ENCODE data around the gene YWHAB. TPM values are rescaled to one million over a fixed set of nuclear protein-coding genes. Genes with fewer than 3 reads are reported as not detected.

Gene YWHAB
- total and polyA plus RNA-seq, 2 donors, result 107 to 109 TPM

- no peak for DNase-seq (ENCODE audit: low read depth in 6 of 9, low spot score in 9 of 9)
- Histone ChIP-seq H3K27ac (ENCODE audit: low read depth in 1 of 2, low read length in 1 of 2) (no peak overlapping the region), H3K36me3 (ENCODE audit: control insufficient read depth in 2 of 2, insufficient read depth in 2 of 2, low read length in 1 of 2) (peaks cover 23 to 60% of the 10 kb centered on the region in 2 donors), H3K9me3 (ENCODE audit: control insufficient read depth in 2 of 2, insufficient read depth in 1 of 2, low read length in 1 of 2) (no peaks in the 10 kb centered on the region), H3K27me3 (ENCODE audit: control insufficient read depth in 2 of 2, insufficient read depth in 1 of 2, low read length in 1 of 2) (no peaks in the 10 kb centered on the region), H3K4me3 (ENCODE audit: low read length in 2 of 2) (no peak overlapping the region), H3K4me1 (ENCODE audit: control insufficient read depth in 2 of 2, insufficient read depth in 2 of 2, low read length in 2 of 2) (no peaks in the 10 kb centered on the region)
- 97% methylated on average over 2 of the region's 2 CpGs for WGBS
These were observed 16.5 kb downstream of the YWHAB start for GRCh38 chr20:44901974-44902373.

GRCh38 chr20:44904377-44904776 lies 18.9 kb downstream of the YWHAB start:
- Histone ChIP-seq H3K36me3 (ENCODE audit: control insufficient read depth in 2 of 2, insufficient read depth in 2 of 2, low read length in 1 of 2) (peaks cover 26 to 69% of the 10 kb centered on the region in 2 donors), H3K4me3 (ENCODE audit: low read length in 2 of 2) (no peak overlapping the region), H3K4me1 (ENCODE audit: control insufficient read depth in 2 of 2, insufficient read depth in 2 of 2, low read length in 2 of 2) (peaks cover 2 to 3% of the 10 kb centered on the region in 2 donors), H3K27ac (ENCODE audit: low read depth in 1 of 2, low read length in 1 of 2) (no peak overlapping the region), H3K27me3 (ENCODE audit: control insufficient read depth in 2 of 2, insufficient read depth in 1 of 2, low read length in 1 of 2) (no peaks in the 10 kb centered on the region), H3K9me3 (ENCODE audit: control insufficient read depth in 2 of 2, insufficient read depth in 1 of 2, low read length in 1 of 2) (no peaks in the 10 kb centered on the region)
- 95% methylated on average over 5 of the region's 5 CpGs for WGBS
- no peak for DNase-seq (ENCODE audit: low read depth in 6 of 9, low spot score in 9 of 9)

GRCh38 chr20:44908987-44909871 lies 23.7 kb downstream of the YWHAB start:
- no peaks in the 10 kb centered on the region for H3K27me3 ChIP-seq (ENCODE audit: control insufficient read depth in 2 of 2, insufficient read depth in 1 of 2, low read length in 1 of 2)
- H3K4me1 ChIP-seq (ENCODE audit: control insufficient read depth in 2 of 2, insufficient read depth in 2 of 2, low read length in 2 of 2), result peaks cover 12% of the 10 kb centered on the region in 2 donors
- H3K9me3 ChIP-seq (ENCODE audit: control insufficient read depth in 2 of 2, insufficient read depth in 1 of 2, low read length in 1 of 2), result no peaks in the 10 kb centered on the region
- WGBS, result 35% methylated on average over 14 of the region's 14 CpGs
- DNase-seq (ENCODE audit: low read depth in 6 of 9, low spot score in 9 of 9), result no peak
- peak overlapping the region; percentile 67 to 85 for H3K4me3 ChIP-seq (ENCODE audit: low read length in 2 of 2)
- no peak overlapping the region for H3K27ac ChIP-seq (ENCODE audit: low read depth in 1 of 2, low read length in 1 of 2)
- peaks cover 18 to 45% of the 10 kb centered on the region in 2 donors for H3K36me3 ChIP-seq (ENCODE audit: control insufficient read depth in 2 of 2, insufficient read depth in 2 of 2, low read length in 1 of 2)

GRCh38 chr20:44909872-44910689 lies 24.6 kb downstream of the YWHAB start, which contains the start of gene PABPC1L:
Gene PABPC1L, plus strand, starts transcription at chr20:44910060. Its CDS starts 84 bp downstream, at chr20:44910144.
- WGBS, result 3% methylated on average over 61 of the region's 61 CpGs
- peaks cover 13 to 37% of the 10 kb centered on the region in 2 donors for H3K36me3 ChIP-seq (ENCODE audit: control insufficient read depth in 2 of 2, insufficient read depth in 2 of 2, low read length in 1 of 2)
- H3K4me3 ChIP-seq (ENCODE audit: low read length in 2 of 2), result peak within 1 kb of the TSS; percentile 67 to 85
- DNase-seq (ENCODE audit: low read depth in 6 of 9, low spot score in 9 of 9), result peak in 8 of 9 donors; percentile 43 to 89 (median 66)
- no peaks in the 10 kb centered on the region for H3K27me3 ChIP-seq (ENCODE audit: control insufficient read depth in 2 of 2, insufficient read depth in 1 of 2, low read length in 1 of 2)
- no peak within 1 kb of the TSS for H3K27ac ChIP-seq (ENCODE audit: low read depth in 1 of 2, low read length in 1 of 2)
- H3K4me1 ChIP-seq (ENCODE audit: control insufficient read depth in 2 of 2, insufficient read depth in 2 of 2, low read length in 2 of 2), result peaks cover 12% of the 10 kb centered on the region in 2 donors
- H3K9me3 ChIP-seq (ENCODE audit: control insufficient read depth in 2 of 2, insufficient read depth in 1 of 2, low read length in 1 of 2), result no peaks in the 10 kb centered on the region

- Histone ChIP-seq H3K27me3 (ENCODE audit: control insufficient read depth in 2 of 2, insufficient read depth in 1 of 2, low read length in 1 of 2) (no peaks in the 10 kb centered on the region), H3K9me3 (ENCODE audit: control insufficient read depth in 2 of 2, insufficient read depth in 1 of 2, low read length in 1 of 2) (no peaks in the 10 kb centered on the region), H3K27ac (ENCODE audit: low read depth in 1 of 2, low read length in 1 of 2) (no peak overlapping the region), H3K4me1 (ENCODE audit: control insufficient read depth in 2 of 2, insufficient read depth in 2 of 2, low read length in 2 of 2) (peaks cover 12% of the 10 kb centered on the region in 2 donors), H3K36me3 (ENCODE audit: control insufficient read depth in 2 of 2, insufficient read depth in 2 of 2, low read length in 1 of 2) (peaks cover 13 to 30% of the 10 kb centered on the region in 2 donors), H3K4me3 (ENCODE audit: low read length in 2 of 2) (peak overlapping the region in 1 of 2 donors; percentile 85)
- WGBS, result 92% methylated on average over 17 of the region's 17 CpGs
- peak in 1 of 9 donors; percentile 11 for DNase-seq (ENCODE audit: low read depth in 6 of 9, low spot score in 9 of 9)
These were observed 25.3 kb downstream of the YWHAB start for GRCh38 chr20:44910690-44911262.

GRCh38 chr20:44911264-44911921 lies 25.9 kb downstream of the YWHAB start:
- peak in 2 of 9 donors; percentile 29 to 48 for DNase-seq (ENCODE audit: low read depth in 6 of 9, low spot score in 9 of 9)
- Histone ChIP-seq H3K9me3 (ENCODE audit: control insufficient read depth in 2 of 2, insufficient read depth in 1 of 2, low read length in 1 of 2) (no peaks in the 10 kb centered on the region), H3K27me3 (ENCODE audit: control insufficient read depth in 2 of 2, insufficient read depth in 1 of 2, low read length in 1 of 2) (no peaks in the 10 kb centered on the region), H3K4me3 (ENCODE audit: low read length in 2 of 2) (no peak overlapping the region), H3K27ac (ENCODE audit: low read depth in 1 of 2, low read length in 1 of 2) (no peak overlapping the region), H3K4me1 (ENCODE audit: control insufficient read depth in 2 of 2, insufficient read depth in 2 of 2, low read length in 2 of 2) (peaks cover 12% of the 10 kb centered on the region in 2 donors), H3K36me3 (ENCODE audit: control insufficient read depth in 2 of 2, insufficient read depth in 2 of 2, low read length in 1 of 2) (peaks cover 10 to 24% of the 10 kb centered on the region in 2 donors)
- 84% methylated on average over 21 of the region's 21 CpGs for whole genome bisulfite sequencing

- Histone ChIP-seq H3K36me3 (ENCODE audit: control insufficient read depth in 2 of 2, insufficient read depth in 2 of 2, low read length in 1 of 2) (peaks cover 17 to 23% of the 10 kb centered on the region in 2 donors), H3K27ac (ENCODE audit: low read depth in 1 of 2, low read length in 1 of 2) (no peak overlapping the region), H3K9me3 (ENCODE audit: control insufficient read depth in 2 of 2, insufficient read depth in 1 of 2, low read length in 1 of 2) (no peaks in the 10 kb centered on the region), H3K4me3 (ENCODE audit: low read length in 2 of 2) (no peak overlapping the region), H3K27me3 (ENCODE audit: control insufficient read depth in 2 of 2, insufficient read depth in 1 of 2, low read length in 1 of 2) (no peaks in the 10 kb centered on the region), H3K4me1 (ENCODE audit: control insufficient read depth in 2 of 2, insufficient read depth in 2 of 2, low read length in 2 of 2) (peaks cover 12% of the 10 kb centered on the region in 2 donors)
- WGBS, result over 99% methylated on average over 2 of the region's 2 CpGs
- DNase-seq (ENCODE audit: low read depth in 6 of 9, low spot score in 9 of 9), result no peak
These were observed 26.7 kb downstream of the YWHAB start for GRCh38 chr20:44912189-44912588.

- Histone ChIP-seq H3K4me1 (ENCODE audit: control insufficient read depth in 2 of 2, insufficient read depth in 2 of 2, low read length in 2 of 2) (peaks cover 6 to 7% of the 10 kb centered on the region in 2 donors), H3K27me3 (ENCODE audit: control insufficient read depth in 2 of 2, insufficient read depth in 1 of 2, low read length in 1 of 2) (no peaks in the 10 kb centered on the region), H3K27ac (ENCODE audit: low read depth in 1 of 2, low read length in 1 of 2) (no peak overlapping the region), H3K36me3 (ENCODE audit: control insufficient read depth in 2 of 2, insufficient read depth in 2 of 2, low read length in 1 of 2) (peaks cover 25 to 27% of the 10 kb centered on the region in 2 donors), H3K9me3 (ENCODE audit: control insufficient read depth in 2 of 2, insufficient read depth in 1 of 2, low read length in 1 of 2) (no peaks in the 10 kb centered on the region), H3K4me3 (ENCODE audit: low read length in 2 of 2) (no peak overlapping the region)
- WGBS, result 82% methylated on average over 1 of the region's 1 CpG
- peak in 1 of 9 donors; percentile 2 for DNase-seq (ENCODE audit: low read depth in 6 of 9, low spot score in 9 of 9)
These were observed 29.4 kb downstream of the YWHAB start for GRCh38 chr20:44914924-44915323.
